HFFc6 (cell line): ENCODE measurements around the gene PLA2G2C. TPM values are rescaled to one million over a fixed set of nuclear protein-coding genes. Genes with fewer than 3 reads are reported as not detected.
"Not testable (repeated sequence)": the region's sequence is repeated elsewhere in the genome, so short reads cannot be mapped to it uniquely, and the experiment has no call there.

Experiments used
- DNase-seq: peaks from one replicate; pipeline ENCODE4 v3.0.0-alpha.2; 2018
- H3K27ac Mint-ChIP-seq: 2 replicates; pipeline ENCODE4 v1.8.0; 2020; ENCODE audit warnings: mild to moderate bottlenecking, mixed read lengths
- H3K27me3 Mint-ChIP-seq: 2 replicates; pipeline ENCODE4 v1.8.0; 2021; ENCODE audit warnings: mild to moderate bottlenecking, moderate library complexity, mixed read lengths; ENCODE audit not compliant: insufficient read depth
- H3K36me3 Mint-ChIP-seq: 2 replicates; pipeline ENCODE4 v1.8.0; 2021; ENCODE audit warnings: low read depth, mixed read lengths
- H3K4me1 Mint-ChIP-seq: 2 replicates; pipeline ENCODE4 v1.8.0; 2020; ENCODE audit warnings: low read depth, mixed read lengths
- H3K4me3 Mint-ChIP-seq: 2 replicates; pipeline ENCODE4 v1.8.0; 2020; ENCODE audit warnings: mild to moderate bottlenecking, moderate library complexity, mixed read lengths
- H3K9me3 Mint-ChIP-seq: 2 replicates; pipeline ENCODE4 v1.8.0; 2020; ENCODE audit warnings: mild to moderate bottlenecking, mixed read lengths
- total RNA-seq, 6 experiments: library from RNA; stranded (reverse); fragmentation: NEBNext Ultra II Directional; extraction: Animal tissue kit (Norgen Biotek cat#: 25700); gene quantifications; 2 replicates in 1 of 6; 3 replicates in 5 of 6; pipeline ENCODE4 v1.2.3, GENCODE V29; 2021
- TF ChIP-seq, protein P1 (sequence below): fragments of 200-600 bp; sonication (generic); IDR thresholded peaks from 2 replicates; pipeline ENCODE4 v1.5.0; 2021; ENCODE audit warnings: antibody characterized with exemption, mild to moderate bottlenecking

PLA2G2C gene
- total RNA-seq, 6 experiments from 2014 or later = not detected

DNA sequence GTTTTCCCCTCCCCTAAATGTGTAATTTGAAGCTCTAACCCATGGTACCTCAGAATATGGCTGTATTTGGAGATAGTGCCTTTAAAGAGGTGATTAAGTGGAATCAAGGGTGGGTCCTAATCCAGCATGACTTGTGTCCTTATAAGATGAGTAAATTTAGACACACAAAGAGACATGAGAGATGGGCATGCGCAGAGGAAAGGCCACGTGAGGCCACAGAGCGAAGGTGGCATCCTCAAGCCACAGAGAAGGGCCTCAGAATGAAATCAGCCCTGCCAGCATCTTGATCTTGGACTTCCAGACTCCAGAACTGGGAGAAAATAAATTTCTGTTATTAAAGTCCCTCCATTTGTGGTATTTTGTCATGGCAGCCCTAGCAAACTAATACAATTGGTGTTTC lies 50.1 kb downstream of the PLA2G2C start:
- Mint-ChIP-seq H3K27ac (no peak overlapping the region), H3K36me3 (no peaks in the 10 kb centered on the region), H3K27me3 (peaks cover 39% of the 10 kb centered on the region; the same call in 1 of the 2 replicates), H3K4me3 (no peak overlapping the region), H3K4me1 (no peaks in the 10 kb centered on the region), H3K9me3 (no peaks in the 10 kb centered on the region)
- DNase-seq = no peak
- TF ChIP-seq, protein P1, sequence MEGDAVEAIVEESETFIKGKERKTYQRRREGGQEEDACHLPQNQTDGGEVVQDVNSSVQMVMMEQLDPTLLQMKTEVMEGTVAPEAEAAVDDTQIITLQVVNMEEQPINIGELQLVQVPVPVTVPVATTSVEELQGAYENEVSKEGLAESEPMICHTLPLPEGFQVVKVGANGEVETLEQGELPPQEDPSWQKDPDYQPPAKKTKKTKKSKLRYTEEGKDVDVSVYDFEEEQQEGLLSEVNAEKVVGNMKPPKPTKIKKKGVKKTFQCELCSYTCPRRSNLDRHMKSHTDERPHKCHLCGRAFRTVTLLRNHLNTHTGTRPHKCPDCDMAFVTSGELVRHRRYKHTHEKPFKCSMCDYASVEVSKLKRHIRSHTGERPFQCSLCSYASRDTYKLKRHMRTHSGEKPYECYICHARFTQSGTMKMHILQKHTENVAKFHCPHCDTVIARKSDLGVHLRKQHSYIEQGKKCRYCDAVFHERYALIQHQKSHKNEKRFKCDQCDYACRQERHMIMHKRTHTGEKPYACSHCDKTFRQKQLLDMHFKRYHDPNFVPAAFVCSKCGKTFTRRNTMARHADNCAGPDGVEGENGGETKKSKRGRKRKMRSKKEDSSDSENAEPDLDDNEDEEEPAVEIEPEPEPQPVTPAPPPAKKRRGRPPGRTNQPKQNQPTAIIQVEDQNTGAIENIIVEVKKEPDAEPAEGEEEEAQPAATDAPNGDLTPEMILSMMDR = no peak

DNA sequence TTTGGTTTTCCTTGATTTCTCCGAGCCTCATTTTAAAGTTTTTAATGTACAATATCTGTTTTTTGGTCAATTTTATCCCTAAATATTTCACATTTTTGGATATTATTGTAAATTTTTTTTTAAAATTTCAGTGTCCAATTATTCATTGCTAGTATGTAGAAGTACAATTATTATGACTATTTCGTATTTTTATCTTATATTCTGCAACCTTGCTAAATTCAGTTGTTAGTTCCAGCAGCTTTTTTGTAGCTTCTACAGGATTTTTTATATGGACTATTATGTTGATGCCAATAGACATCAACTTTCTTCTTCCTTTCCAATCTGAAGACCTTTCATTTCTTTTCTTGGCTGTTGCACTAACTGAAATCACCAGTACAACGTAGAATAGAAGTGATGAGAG lies 51.3 kb downstream of the PLA2G2C start:
- no peak for DNase-seq
- H3K27me3 Mint-ChIP-seq = peaks cover 32% of the 10 kb centered on the region; the same call in 1 of the 2 replicates
- H3K9me3 Mint-ChIP-seq = no peaks in the 10 kb centered on the region
- no peaks in the 10 kb centered on the region for H3K4me1 Mint-ChIP-seq
- TF ChIP-seq, protein P1 = no peak
- no peak overlapping the region for H3K27ac Mint-ChIP-seq
- H3K4me3 Mint-ChIP-seq = no peak overlapping the region
- H3K36me3 Mint-ChIP-seq = no peaks in the 10 kb centered on the region

DNA sequence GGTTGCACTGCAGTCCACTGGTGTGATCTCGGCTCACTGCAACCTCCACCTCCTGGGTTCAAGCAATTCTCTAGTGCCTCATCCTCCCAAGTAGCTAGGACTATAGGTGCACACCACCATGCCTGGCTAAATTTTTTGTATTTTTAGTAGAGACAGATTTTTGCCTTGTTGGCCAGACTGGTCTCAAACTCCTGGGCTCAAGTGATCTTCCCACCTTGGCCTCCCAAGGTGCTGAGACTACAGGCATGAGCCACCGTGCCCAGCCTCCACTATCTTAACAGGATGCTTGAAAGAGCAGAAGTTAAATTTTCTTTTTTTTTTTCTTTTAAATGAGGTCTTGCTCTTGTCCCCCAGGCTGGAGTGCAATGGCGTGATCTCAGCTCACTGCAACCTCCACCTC lies 55.8 kb downstream of the PLA2G2C start:
- not testable (repeated sequence) for H3K4me1 Mint-ChIP-seq, H3K4me3 Mint-ChIP-seq, H3K9me3 Mint-ChIP-seq, DNase-seq, H3K27ac Mint-ChIP-seq, H3K36me3 Mint-ChIP-seq
- H3K27me3 Mint-ChIP-seq = peaks cover 22% of the 10 kb centered on the region

DNA sequence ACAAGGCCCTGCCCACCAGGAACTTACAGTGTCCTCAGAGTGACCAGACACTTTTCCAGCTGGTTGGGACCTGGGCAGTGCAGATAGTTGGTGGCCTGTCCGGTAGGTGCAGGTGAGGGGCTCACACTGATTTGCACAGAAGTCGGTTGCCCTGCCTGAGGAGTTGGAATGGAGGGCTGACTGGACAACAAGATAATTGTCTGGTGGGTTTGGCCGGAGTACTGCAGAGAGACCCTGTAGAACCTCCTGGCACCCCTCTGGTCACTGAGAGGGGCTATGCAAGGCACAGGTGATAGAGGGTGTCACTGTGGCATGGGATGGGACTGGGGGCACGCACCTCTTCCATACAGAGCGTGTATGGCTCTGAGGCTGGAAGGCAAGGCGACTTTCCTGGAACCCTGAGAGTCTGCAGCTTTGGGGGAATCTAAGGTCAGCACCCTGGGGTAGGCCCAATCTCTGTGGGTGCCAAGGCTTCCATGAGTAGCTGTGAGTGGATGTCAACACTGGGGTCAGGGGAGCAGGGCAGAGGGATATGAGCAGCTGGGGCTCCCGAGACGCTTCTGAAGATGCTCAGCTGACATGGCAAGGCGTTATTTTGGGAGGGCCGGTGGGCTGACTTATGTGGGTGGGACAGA lies 59.4 kb downstream of the PLA2G2C start:
- no peak for DNase-seq

DNA sequence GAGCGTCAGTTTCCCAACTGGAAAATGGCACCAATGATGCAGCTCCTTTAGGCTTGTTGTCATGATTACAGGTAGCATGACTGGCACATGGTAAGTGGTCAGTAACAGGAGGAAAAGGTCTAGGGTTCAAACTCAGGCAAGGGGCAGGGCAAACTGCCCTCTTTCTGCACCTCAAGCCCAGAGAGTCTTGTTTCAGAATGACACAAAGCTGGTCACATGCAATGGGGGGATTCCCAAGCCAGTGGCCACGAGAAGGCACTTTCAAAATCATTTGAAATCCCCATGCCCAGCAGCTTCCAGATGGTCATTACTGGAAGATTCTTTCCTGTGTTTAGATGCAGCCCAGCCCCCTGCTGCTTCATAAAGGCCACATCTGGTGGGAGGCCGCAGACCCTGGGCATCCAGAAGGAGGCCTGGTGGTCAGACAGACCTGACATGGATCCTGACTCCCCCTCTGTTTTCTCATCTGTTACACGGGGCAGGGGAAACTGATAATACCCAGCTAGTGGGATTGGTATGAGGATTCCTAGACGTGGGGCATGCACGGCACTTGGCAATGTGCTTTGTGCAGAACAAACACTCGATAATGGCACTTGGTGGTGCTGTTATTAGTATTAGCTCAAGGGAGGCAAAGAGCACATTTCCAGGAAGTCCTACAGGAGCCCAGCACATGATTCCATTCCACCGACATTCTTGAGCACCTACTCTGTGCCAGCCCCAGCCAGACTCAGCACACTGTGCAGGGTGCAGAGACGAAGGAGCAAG lies 60.1 kb downstream of the PLA2G2C start:
- no peaks in the 10 kb centered on the region for H3K9me3 Mint-ChIP-seq
- no peak overlapping the region for H3K27ac Mint-ChIP-seq
- 0 out of 2 replicates have a peak, but pooled peaks cover 12% of the 10 kb centered on the region for H3K4me1 Mint-ChIP-seq
- no peak overlapping the region for H3K4me3 Mint-ChIP-seq
- no peak for DNase-seq
- peaks cover 29% of the 10 kb centered on the region for H3K27me3 Mint-ChIP-seq
- TF ChIP-seq, protein P1 = no peak
- H3K36me3 Mint-ChIP-seq = no peaks in the 10 kb centered on the region

More for the DNA sequence above, 59.4 kb downstream of the PLA2G2C start:
- Mint-ChIP-seq H3K4me3 (no peak overlapping the region), H3K27ac (no peak overlapping the region), H3K27me3 (peaks cover 27% of the 10 kb centered on the region), H3K4me1 (0 out of 2 replicates have a peak, but pooled peaks cover 12% of the 10 kb centered on the region), H3K9me3 (no peaks in the 10 kb centered on the region), H3K36me3 (no peaks in the 10 kb centered on the region)
- TF ChIP-seq, protein P1 = no peak

DNA sequence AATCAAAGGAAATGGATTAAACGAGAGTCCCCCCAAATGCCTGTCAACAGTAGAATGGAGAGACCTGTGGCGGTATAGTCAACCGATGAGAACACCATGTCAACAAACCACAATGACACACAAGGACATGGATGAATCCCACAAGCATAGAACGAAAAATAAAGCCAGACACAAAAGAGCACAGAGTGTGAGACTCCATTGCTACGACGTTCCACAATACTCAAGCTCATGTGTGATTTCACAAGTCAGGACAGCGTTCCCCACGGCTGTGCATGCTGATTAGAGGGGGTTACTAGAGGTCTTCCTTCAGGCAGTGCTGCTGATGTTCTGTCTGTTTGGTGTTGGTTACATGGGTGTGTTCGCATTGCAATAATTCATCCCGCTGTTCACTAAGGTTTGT lies 61.2 kb downstream of the PLA2G2C start:
- Mint-ChIP-seq H3K27ac (no peak overlapping the region), H3K9me3 (no peaks in the 10 kb centered on the region), H3K4me1 (0 out of 2 replicates have a peak, but pooled peaks cover 12% of the 10 kb centered on the region), H3K4me3 (no peak overlapping the region), H3K36me3 (no peaks in the 10 kb centered on the region), H3K27me3 (peaks cover 39% of the 10 kb centered on the region)
- TF ChIP-seq, protein P1 = no peak
- DNase-seq = no peak
